ENCODE results near the gene RAB37.

DNA sequence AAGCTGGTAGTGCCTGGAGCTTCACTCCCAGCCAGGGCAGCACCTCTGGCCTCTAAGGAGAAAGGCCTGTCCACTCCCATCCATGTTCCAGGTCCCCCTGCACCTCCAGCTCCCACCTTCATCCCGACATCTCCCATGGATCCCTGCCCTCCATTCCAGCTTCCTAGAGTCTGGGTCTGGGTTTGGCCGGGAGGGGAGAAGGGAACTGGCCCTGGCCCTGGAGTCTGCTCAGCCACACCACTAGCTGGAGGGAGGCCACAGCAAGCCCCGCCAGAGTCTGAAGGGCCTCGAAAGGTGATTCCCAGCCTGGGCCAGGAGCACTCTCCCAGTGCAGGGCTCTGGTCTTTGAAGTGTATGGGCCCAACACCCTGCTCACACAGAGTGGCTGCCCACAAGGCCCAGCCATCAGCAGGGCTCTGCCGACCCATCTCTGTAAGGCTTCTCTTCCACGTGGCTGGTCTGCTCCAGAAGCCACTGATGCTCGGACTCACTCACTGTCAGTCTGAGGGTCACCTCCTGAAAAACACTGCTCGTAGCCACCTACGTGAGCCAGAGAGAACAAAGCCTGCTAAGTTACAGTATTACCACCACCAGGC, 34.4 kb downstream of the RAB37 start:
- TF ChIP-seq, protein P1, sequence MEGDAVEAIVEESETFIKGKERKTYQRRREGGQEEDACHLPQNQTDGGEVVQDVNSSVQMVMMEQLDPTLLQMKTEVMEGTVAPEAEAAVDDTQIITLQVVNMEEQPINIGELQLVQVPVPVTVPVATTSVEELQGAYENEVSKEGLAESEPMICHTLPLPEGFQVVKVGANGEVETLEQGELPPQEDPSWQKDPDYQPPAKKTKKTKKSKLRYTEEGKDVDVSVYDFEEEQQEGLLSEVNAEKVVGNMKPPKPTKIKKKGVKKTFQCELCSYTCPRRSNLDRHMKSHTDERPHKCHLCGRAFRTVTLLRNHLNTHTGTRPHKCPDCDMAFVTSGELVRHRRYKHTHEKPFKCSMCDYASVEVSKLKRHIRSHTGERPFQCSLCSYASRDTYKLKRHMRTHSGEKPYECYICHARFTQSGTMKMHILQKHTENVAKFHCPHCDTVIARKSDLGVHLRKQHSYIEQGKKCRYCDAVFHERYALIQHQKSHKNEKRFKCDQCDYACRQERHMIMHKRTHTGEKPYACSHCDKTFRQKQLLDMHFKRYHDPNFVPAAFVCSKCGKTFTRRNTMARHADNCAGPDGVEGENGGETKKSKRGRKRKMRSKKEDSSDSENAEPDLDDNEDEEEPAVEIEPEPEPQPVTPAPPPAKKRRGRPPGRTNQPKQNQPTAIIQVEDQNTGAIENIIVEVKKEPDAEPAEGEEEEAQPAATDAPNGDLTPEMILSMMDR (IDR thresholded peaks at IDR 0.05) = no peak
- TF ChIP-seq ZFX (IDR thresholded peaks at IDR 0.05; ENCODE audit: borderline replicate concordance) = no peak

Data from 22Rv1 (cell line).